SK-N-SH treated with all-trans-retinoic acid at 6 μM for 48 hours (cell line): Measurements from ENCODE around the gene PEX26.
"Not testable (repeated sequence)": the region's sequence is repeated elsewhere in the genome, so short reads cannot be mapped to it uniquely, and the experiment has no call there.

Experiments
- ATAC-seq: fragments of 200-7000 bp; cut with Tn5 transposase; 3 replicates; pipeline ENCODE4 v1.9.1; 2020; ENCODE audit warnings: mild to moderate bottlenecking, moderate library complexity
- ARNTL ChIP-seq: fragments of 450-650 bp; formaldehyde crosslinking; IDR thresholded peaks from 2 replicates; pipeline ENCODE4 v1.5.0; 2020; ENCODE audit warnings: low read depth, mild to moderate bottlenecking, moderate library complexity, borderline replicate concordance
- BACH2 ChIP-seq: fragments of 250-450 bp; sonication (Bioruptor Pico); IDR thresholded peaks from 2 replicates; pipeline ENCODE4 v1.9.0; 2021; ENCODE audit warnings: mild to moderate bottlenecking, borderline replicate concordance
- CSDC2 ChIP-seq: fragments of 250-450 bp; sonication (Bioruptor Pico); IDR thresholded peaks from 2 replicates; pipeline ENCODE4 v1.5.0; 2020; ENCODE audit warnings: mild to moderate bottlenecking, moderate library complexity
- CSRNP3 ChIP-seq: fragments of 250-450 bp; sonication (Bioruptor Pico); IDR thresholded peaks from 2 replicates; pipeline ENCODE4 v1.5.1; 2021; ENCODE audit warnings: mild to moderate bottlenecking, moderate library complexity
- ESRRG ChIP-seq: fragments of 250-450 bp; sonication (Bioruptor Pico); IDR thresholded peaks from 2 replicates; pipeline ENCODE4 v1.6.1; 2021; ENCODE audit warnings: mild to moderate bottlenecking
- ISL1 ChIP-seq: fragments of 250-450 bp; sonication (Bioruptor Pico); IDR thresholded peaks from 2 replicates; pipeline ENCODE4 v2.1.2; 2022; ENCODE audit warnings: mild to moderate bottlenecking, moderate library complexity
- OSR1 ChIP-seq: fragments of 250-450 bp; sonication (Bioruptor Pico); IDR thresholded peaks from 2 replicates; pipeline ENCODE4 v1.8.0; 2022; ENCODE audit warnings: moderate library complexity, mild to moderate bottlenecking, inconsistent platforms
- PATZ1 ChIP-seq: fragments of 250-450 bp; sonication (Bioruptor Pico); IDR thresholded peaks from 2 replicates; pipeline ENCODE4 v1.8.0; 2020; ENCODE audit warnings: mild to moderate bottlenecking, moderate library complexity, borderline replicate concordance
- POU6F1 ChIP-seq: fragments of 250-450 bp; sonication (Bioruptor Pico); IDR thresholded peaks from 2 replicates; pipeline ENCODE4 v1.8.0; 2021; ENCODE audit warnings: low read depth, mild to moderate bottlenecking, moderate library complexity, borderline replicate concordance
- RARB ChIP-seq: fragments of 250-450 bp; sonication (Bioruptor Pico); IDR thresholded peaks from 2 replicates; pipeline ENCODE4 v1.8.0; 2021; ENCODE audit warnings: mild to moderate bottlenecking, moderate library complexity
- SNAI2 ChIP-seq: fragments of 250-450 bp; sonication (Bioruptor Pico); IDR thresholded peaks from 2 replicates; pipeline ENCODE4 v1.5.0; 2020; ENCODE audit warnings: mild to moderate bottlenecking, moderate library complexity
- TCF4 ChIP-seq: fragments of 250-450 bp; sonication (Bioruptor Pico); IDR thresholded peaks from 2 replicates; pipeline ENCODE4 v1.8.0; 2021; ENCODE audit warnings: mild to moderate bottlenecking, moderate library complexity, borderline replicate concordance
- TOX ChIP-seq: fragments of 250-450 bp; sonication (Bioruptor Pico); IDR thresholded peaks from 2 replicates; pipeline ENCODE4 v1.8.0; 2021; ENCODE audit warnings: mild to moderate bottlenecking, moderate library complexity, borderline replicate concordance
- ZC3H10 ChIP-seq: fragments of 250-450 bp; sonication (Bioruptor Pico); IDR thresholded peaks from 2 replicates; pipeline ENCODE4 v1.5.1; 2021; ENCODE audit warnings: mild to moderate bottlenecking, moderate library complexity
- ZFP3 ChIP-seq: fragments of 250-450 bp; sonication (Bioruptor Pico); IDR thresholded peaks from 2 replicates; pipeline ENCODE4 v1.5.0; 2020; ENCODE audit warnings: mild to moderate bottlenecking, moderate library complexity
- ZNF565 ChIP-seq: fragments of 450-650 bp; formaldehyde crosslinking; conservative IDR thresholded peaks from 2 replicates; pipeline ENCODE4 v1.5.0; 2020; ENCODE audit warnings: low read depth, mild to moderate bottlenecking, moderate library complexity
- ZNF8 ChIP-seq: fragments of 450-650 bp; formaldehyde crosslinking; IDR thresholded peaks from 2 replicates; pipeline ENCODE4 v1.5.0; 2020; ENCODE audit warnings: mild to moderate bottlenecking, moderate library complexity
- TF ChIP-seq, protein P1 (sequence below): fragments of 250-450 bp; sonication (Bioruptor Pico); IDR thresholded peaks from 2 replicates; pipeline ENCODE4 v1.5.0; 2020; ENCODE audit warnings: mild to moderate bottlenecking, moderate library complexity

The PEX26 gene

DNA sequence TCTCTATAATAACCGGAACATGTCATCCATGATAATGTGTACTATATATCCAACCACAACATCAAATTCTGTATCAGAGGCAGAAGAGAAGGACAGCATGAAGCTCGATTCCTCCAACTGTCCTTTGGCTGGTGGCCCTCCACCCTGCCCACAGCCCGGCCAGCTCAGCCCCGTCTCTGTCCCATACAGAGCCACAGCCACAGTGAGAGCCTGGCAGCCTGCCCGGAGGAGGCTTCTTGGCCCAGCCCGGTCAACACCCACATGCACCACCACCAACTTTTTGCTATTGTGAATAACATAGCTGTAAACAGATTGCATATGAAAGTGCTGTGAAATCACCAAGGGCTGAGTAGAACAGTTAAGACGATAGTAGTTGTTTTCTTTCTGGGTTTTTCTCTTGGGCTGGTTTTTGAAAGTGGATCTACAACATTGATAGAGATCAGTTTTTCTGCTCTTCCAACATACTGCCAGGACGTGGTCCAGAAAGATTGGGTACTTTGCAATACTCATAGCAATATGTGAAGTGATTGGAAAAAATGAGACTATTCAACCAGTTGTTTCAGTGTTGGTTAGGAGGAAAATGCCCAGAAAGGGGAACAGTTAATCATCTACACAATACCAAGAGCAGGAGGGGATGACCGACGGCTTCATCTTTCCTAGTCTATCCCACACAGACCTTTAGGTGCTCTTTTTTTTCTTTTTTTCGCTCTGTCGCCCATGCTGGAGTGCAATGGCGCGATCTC lies 25.9 kb downstream of the PEX26 start:
- no peak for ATAC-seq
- TF ChIP-seq ESRRG: no peak
- TF ChIP-seq POU6F1 (CRISPR knock-in tag): no peak
- no peak for TF ChIP-seq ZC3H10 (CRISPR knock-in tag)
- TF ChIP-seq ZNF565 (CRISPR knock-in tag): no peak
- TF ChIP-seq TOX: no peak
- TF ChIP-seq OSR1 (CRISPR knock-in tag): no peak
- no peak for TF ChIP-seq ZNF8 (CRISPR knock-in tag)
- TF ChIP-seq PATZ1 (CRISPR knock-in tag): no peak
- TF ChIP-seq CSRNP3 (CRISPR knock-in tag): no peak
- TF ChIP-seq CSDC2 (CRISPR knock-in tag): no peak
- no peak for TF ChIP-seq TCF4 (CRISPR knock-in tag)
- no peak for TF ChIP-seq ARNTL (CRISPR knock-in tag)
- TF ChIP-seq BACH2 (CRISPR knock-in tag): no peak
- no peak for TF ChIP-seq RARB (CRISPR knock-in tag)
- TF ChIP-seq SNAI2 (CRISPR knock-in tag): no peak

DNA sequence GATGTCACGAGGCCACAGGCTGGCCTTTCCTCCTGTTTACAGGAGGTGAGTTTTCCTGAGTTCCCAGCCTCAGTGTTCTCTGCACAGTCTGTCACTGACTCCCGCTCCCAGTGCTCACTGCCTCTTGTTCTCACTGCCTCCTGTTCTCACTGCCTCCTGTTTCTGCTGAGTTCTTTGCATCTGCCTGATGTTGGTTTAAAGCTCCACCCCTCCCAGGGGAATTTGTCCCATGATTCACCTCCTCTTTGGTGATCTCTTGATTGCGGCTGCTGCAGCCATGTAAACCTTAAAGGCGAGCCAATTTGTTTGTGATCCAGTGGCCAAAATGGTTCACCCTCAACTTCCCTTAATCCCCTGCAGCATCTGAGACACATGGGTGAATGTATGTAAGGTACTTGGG lies 26.8 kb downstream of the PEX26 start:
- ATAC-seq: no peak

GRCh38 chr22:18105981-18106380 lies 28.2 kb downstream of the PEX26 start:
- not testable (repeated sequence) for ATAC-seq

More for the DNA sequence above, 26.8 kb downstream of the PEX26 start:
- no peak for TF ChIP-seq POU6F1 (CRISPR knock-in tag)
- no peak for TF ChIP-seq TOX
- TF ChIP-seq CSDC2 (CRISPR knock-in tag): no peak
- no peak for TF ChIP-seq ARNTL (CRISPR knock-in tag)
- TF ChIP-seq RARB (CRISPR knock-in tag): no peak
- TF ChIP-seq SNAI2 (CRISPR knock-in tag): no peak
- TF ChIP-seq, protein P1, sequence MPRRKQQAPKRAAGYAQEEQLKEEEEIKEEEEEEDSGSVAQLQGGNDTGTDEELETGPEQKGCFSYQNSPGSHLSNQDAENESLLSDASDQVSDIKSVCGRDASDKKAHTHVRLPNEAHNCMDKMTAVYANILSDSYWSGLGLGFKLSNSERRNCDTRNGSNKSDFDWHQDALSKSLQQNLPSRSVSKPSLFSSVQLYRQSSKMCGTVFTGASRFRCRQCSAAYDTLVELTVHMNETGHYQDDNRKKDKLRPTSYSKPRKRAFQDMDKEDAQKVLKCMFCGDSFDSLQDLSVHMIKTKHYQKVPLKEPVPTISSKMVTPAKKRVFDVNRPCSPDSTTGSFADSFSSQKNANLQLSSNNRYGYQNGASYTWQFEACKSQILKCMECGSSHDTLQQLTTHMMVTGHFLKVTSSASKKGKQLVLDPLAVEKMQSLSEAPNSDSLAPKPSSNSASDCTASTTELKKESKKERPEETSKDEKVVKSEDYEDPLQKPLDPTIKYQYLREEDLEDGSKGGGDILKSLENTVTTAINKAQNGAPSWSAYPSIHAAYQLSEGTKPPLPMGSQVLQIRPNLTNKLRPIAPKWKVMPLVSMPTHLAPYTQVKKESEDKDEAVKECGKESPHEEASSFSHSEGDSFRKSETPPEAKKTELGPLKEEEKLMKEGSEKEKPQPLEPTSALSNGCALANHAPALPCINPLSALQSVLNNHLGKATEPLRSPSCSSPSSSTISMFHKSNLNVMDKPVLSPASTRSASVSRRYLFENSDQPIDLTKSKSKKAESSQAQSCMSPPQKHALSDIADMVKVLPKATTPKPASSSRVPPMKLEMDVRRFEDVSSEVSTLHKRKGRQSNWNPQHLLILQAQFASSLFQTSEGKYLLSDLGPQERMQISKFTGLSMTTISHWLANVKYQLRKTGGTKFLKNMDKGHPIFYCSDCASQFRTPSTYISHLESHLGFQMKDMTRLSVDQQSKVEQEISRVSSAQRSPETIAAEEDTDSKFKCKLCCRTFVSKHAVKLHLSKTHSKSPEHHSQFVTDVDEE (CRISPR knock-in tag): no peak
- TF ChIP-seq ISL1: no peak
- no peak for TF ChIP-seq TCF4 (CRISPR knock-in tag)
- TF ChIP-seq ZFP3 (CRISPR knock-in tag): no peak
- TF ChIP-seq ZNF8 (CRISPR knock-in tag): no peak
- no peak for TF ChIP-seq ESRRG
- TF ChIP-seq CSRNP3 (CRISPR knock-in tag): no peak
- TF ChIP-seq, all 23 proteins: peak for 0

GRCh38 chr22:18106550-18107341 lies 29.0 kb downstream of the PEX26 start:
- ATAC-seq: not testable (repeated sequence)
